Activated T-helper 1 cell treated with anti-CD3 and anti-CD28 coated beads, Interleukin-2, amount 50 U/mL, for 16 hours (primary cell): ENCODE measurements around the gene TRH.
"Not testable (repeated sequence)": the region's sequence is repeated elsewhere in the genome, so short reads cannot be mapped to it uniquely, and the experiment has no call there.

Experiments used
- DNase-seq, 2 donors: peaks; one replicate each; pipeline ENCODE4 v3.0.0-alpha.2; 2020; ENCODE audit warnings: low read depth in 1 of 2, low spot score in 1 of 2

Gene TRH

DNA sequence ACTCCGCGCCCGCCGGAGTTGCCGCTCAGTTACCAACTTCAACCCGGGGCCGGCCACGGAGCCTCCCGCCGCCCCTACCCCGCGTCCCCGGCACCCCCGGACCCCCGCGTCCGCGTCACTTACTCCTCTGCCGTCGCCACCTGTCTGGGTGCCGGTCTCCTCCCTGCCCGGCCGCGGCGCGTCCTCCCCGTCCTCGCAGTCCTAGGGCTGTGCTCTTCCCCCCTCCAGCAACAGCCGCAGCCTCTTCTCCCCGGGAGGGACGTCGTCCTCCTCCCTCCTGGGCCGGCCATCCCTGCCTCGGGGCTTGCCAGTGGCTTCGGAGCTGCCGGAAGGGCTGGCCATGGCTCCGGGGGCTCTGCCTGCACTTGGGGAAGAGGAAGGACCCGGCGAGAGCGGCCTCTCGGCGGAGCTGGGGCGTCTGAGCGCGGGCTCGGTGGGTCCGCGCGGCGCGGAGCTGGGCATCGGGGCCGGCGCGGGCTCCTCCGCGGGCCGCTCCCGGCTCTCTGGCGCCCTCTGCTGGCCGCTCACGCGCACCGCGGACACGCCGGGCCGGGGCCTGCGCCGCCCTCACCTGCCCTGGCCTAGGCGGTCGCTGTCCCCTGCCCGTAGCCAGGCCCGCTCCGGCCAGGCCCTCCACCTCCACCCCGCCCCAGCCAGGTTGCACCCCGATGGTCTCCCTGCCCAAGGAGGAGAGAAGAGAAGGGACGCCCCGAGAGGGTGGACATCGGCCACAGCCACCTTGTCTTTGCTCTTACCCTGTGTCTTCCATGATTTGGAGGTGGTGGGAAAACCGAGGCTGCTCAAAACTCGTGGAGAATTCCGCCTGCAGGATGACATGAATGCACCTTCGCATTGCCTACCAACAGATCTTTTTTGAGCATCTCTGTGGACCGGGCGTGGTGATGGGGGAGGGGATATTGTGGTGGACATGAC is 28.4 kb downstream of the TRH start:
- peak; percentile 50 to 62 for DNase-seq

DNA sequence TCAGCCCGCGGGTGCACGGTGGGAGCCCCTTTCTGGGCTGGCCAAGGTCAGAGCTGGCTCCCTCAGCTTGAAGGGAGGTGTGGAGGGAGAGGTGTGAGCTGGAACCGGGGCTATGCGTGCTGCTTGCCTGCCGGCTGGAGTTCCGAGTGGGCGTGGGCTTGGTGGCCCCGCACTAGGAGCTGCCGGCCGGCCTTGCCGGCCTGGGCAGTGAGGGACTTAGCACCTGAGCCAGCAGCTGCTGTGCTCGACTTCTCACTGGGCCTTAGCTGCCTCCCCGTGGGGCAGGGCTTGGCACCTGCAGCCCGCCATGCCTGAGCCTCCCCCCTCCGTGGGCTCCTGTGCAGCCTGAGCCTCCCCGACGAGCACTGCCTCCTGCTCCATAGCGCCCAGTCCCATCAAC is 36.0 kb downstream of the TRH start:
- no peak for DNase-seq

DNA sequence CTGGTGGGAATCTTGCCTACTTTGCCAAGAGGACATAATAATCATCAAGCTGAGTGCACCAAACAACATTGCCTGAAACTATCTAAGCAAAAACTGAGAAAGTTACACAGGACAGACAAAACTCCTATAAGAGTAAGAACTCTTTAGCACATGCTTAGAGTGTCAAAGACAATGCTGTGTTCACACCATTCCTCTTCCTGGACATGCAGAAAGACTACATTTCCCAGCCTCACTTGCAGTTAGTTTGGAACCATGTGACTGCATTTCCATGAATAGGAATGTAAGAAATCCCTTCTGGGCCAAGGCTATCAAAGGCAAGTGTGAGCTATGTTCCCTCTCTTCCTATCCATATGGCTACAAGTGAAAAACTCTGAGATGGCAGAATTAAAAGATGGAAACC is 37.6 kb downstream of the TRH start:
- DNase-seq = not testable (repeated sequence)

DNA sequence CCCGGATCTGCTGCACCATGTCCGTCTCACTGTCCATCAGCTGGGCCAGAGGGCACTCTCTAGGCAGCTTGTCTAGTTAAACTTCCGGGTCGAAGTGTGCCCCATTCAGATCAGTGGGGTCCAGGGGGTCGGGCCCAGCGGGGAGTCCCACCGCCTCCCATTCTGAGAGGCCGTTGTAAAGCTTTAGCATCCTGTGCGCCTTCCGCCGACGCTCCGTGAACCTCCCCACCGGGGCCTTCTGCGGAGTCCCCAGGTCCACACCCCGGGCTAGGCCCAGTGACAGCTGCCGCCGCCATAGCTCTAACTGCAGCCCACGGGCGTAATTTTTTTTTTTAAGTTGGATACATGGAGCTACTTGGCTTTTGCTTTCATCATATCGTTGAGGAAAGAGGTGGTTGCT is 38.7 kb downstream of the TRH start:
- DNase-seq = not testable (repeated sequence)

DNA sequence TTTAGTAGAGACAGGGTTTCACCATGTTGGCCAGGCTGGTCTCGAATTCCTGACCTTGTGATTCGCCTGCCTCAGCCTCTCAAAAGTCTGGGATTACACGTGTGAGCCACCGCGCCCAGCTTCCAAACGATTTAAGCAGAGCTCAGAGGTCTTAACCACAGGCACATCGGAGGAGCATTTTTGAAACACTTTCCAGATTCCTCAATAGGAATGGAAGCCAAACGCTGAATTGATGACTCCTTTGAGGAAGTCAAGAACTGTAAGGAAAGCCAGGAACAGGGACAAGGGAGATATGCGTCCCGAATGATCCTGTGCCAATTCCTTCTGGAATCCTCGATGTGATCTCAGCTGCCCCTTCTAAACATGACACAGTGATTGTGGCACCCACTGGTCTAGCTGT is 40.0 kb downstream of the TRH start:
- no peak for DNase-seq

DNA sequence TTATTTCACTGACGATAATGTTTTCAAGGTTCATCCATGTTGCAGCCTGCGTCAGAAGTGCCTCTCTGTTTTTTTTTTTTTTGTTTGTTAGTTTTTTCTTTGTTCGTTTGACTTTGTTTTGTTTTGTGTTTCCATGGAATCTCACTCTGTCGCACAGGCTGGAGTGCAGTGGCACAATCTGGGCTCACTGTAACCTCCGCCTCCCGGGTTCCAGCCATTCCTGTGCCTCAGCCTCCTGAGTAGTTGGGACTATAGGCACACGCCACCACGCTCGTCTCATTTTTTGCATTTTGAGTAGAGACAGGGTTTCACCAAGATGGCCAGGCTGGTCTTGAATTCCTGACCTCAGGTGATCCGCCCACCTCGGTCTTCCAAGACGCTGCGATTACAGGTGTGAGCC is 43.1 kb downstream of the TRH start:
- DNase-seq = not testable (repeated sequence)

DNA sequence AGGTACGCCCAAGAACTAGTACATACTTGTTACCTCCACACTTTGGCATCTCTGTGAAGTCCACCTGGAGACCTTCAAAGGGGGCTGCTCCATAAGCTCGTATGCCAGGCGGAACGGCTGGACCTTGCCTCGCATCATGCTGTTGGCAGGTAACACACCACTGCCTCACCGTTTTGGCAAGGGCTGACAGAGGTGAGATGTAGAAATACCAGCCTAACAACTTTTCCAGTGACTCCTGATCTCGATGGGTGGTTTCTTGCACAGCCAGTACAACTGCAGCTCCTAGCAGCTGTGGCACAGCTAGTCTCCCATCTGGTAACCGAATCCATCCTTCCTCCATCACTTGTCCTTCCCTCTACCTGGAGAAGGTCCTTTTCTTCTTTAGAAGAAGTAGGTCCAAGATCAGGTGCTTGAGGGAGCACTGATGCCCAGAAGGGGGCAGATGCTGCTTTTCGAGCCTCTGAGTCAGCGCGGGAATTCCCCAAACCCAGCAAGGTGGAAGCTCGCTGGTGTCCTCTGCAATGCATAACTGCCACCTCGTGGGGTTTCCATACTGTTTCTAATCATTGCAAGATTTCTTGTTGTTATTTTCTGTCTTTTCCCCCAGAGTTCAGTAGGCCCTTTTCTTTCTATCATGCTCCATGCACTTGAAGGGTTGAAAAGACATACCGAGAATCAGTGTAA is 51.8 kb downstream of the TRH start:
- DNase-seq = not testable (repeated sequence)

DNA sequence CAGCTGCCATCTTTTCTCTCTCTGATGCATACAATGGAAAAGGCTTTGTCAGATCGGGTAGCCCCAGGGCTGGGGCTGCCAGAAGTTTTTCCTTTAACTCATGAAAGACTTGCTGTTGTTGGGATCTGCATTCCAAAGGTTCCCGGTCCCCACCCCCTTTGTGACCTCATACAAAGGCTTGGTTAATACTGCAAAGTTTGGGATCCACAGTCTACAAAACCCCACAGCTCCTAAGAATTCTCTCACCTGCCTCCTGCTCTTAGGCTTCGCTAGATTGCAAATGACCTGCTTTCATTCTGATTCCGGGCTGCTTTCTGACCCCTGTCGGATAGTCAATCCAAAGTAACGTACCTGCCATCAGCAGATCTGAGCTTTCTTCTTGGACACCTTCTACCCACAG is 52.9 kb downstream of the TRH start:
- not testable (repeated sequence) for DNase-seq
